Measurements from ENCODE around the gene TARS2. TPM values are rescaled to one million over a fixed set of nuclear protein-coding genes. Genes with fewer than 3 reads are reported as not detected.

TARS2 gene
- total and polyA plus RNA-seq, 2 of the 4 experiments (the other 2 are of a cell fraction), result 10.9 to 21.8 TPM

DNA sequence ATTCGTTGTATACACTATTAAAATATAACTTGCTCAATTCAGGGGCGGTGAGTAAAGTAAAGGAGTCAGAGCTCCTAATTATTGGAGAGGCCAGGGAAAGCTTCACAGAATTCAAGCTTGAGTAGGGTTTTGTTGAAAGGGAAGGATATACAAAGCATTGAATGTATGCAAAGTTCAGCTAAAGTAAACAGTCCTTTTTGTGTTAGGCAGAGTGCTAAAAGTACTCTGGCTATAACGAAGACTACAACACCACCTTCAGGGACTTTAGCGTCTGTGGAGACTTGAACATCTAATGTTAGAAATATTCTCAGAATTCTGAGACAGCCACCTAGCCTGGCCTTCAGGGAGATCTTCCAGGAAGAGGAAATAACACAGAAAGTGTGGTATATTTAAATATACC, 29.4 kb downstream of the TARS2 start:
- Histone ChIP-seq H3K4me1 (ENCODE audit: control insufficient read depth, insufficient read depth, low read length) (peaks cover 6% of the 10 kb centered on the region), H2BK120ac (ENCODE audit: low read depth, low read length) (no peak overlapping the region), H3K23ac (ENCODE audit: low read depth, low read length) (peak overlapping the region; percentile 80), H2BK5ac (ENCODE audit: low read depth, low read length, poor library complexity, severe bottlenecking) (no peak overlapping the region), H3K27me3 (ENCODE audit: control insufficient read depth, insufficient read depth, low read length) (no peaks in the 10 kb centered on the region), H4K8ac (ENCODE audit: low read depth in 2 of 2, low read length in 2 of 2) (peak overlapping the region; percentile 48 to 72; a peak in 2 of 4 replicates), H3K4me2 (ENCODE audit: low read depth, low read length) (peak overlapping the region; percentile 86), H2BK15ac (ENCODE audit: low read depth, low read length) (no peak overlapping the region), H3K56ac (ENCODE audit: extremely low read depth, insufficient read depth, low read length) (peak overlapping the region; percentile 8; the same call in 1 of the 2 replicates), H2AFZ (replicated peaks; ENCODE audit: low read length, poor library complexity) (peak overlapping the region; percentile 81), H4K91ac (ENCODE audit: insufficient read depth, low read depth, low read length) (no peak overlapping the region), H3K36me3 (ENCODE audit: control insufficient read depth, insufficient read depth, low read length) (peaks cover 14% of the 10 kb centered on the region; the same call in 1 of the 2 replicates), H4K20me1 (ENCODE audit: insufficient read depth, low read length) (no peaks in the 10 kb centered on the region), H2BK20ac (ENCODE audit: low read depth, low read length) (no peak overlapping the region), H2AK9ac (replicated peaks; ENCODE audit: low read depth, low read length, poor library complexity) (no peak overlapping the region), H3K18ac (ENCODE audit: low read depth, low read length) (no peak overlapping the region), H3K79me1 (ENCODE audit: low read depth in 1 of 2, low read length in 2 of 2) (peaks cover 0 to 30% of the 10 kb centered on the region in 2 experiments; a peak in 3 of 4 replicates), H3K9me1 (ENCODE audit: insufficient read depth, low read length) (peaks cover 17% of the 10 kb centered on the region), H3K4ac (ENCODE audit: low read depth, low read length) (no peak overlapping the region), H3K4me3 (ENCODE audit: insufficient read depth, low read depth, low read length) (peak overlapping the region; percentile 22; the same call in 1 of the 2 replicates), H2AK5ac (ENCODE audit: low read depth, low read length) (no peak overlapping the region), H3K9ac (ENCODE audit: low read depth, low read length) (no peak overlapping the region), H4K5ac (ENCODE audit: low read depth, low read length) (no peak overlapping the region), H3K27ac (ENCODE audit: insufficient read depth, low read length) (no peak overlapping the region), H3K14ac (replicated peaks; ENCODE audit: low read depth, low read length) (no peak overlapping the region), H3K9me3 (ENCODE audit: control insufficient read depth, insufficient read depth, low read length) (no peaks in the 10 kb centered on the region)
- ATAC-seq (ENCODE audit: low read depth), result no peak
- CTCF ChIA-PET, result interaction anchor here (0.6 to 3.0 kb wide), 4 partner anchors 12 to 352 kb away, joined by 3 to 13 read pairs (median 8); no protein-coding TSS in a partner anchor
- no TSS peak for BruUV-seq (replicated peaks)
- WGBS, 2 experiments (ENCODE audit: extremely low coverage in 2 of 2, insufficient read length in 1 of 2), result no CpG with 5 or more reads among the region's 4 CpGs
- in situ Hi-C loops (cut with MboI; ENCODE audit: low sequenced_read_pairs) (no loop called here), dilution Hi-C loops (cut with HindIII; ENCODE audit: low sequenced_read_pairs, unreplicated experiment) (no loop called here), intact Hi-C loops (cut with micrococcal nuclease) (loop anchor here (5.0 kb wide), 1 partner anchor 194 kb away; the partner anchor contains the start of gene PRPF3)
- POLR2A ChIA-PET (ENCODE audit: unreplicated experiment), result interaction anchor here (1.7 kb wide), 1 partner anchor 261 kb away, joined by 5 read pairs; no protein-coding TSS in a partner anchor
- no peak for DNase-seq
- TF ChIP-seq RFX5 (IDR thresholded peaks at IDR 0.05; ENCODE audit: low read depth, low read length) (no peak), MAFK (IDR thresholded peaks at IDR 0.05; ENCODE audit: low read depth, low read length) (no peak), SMC3 (IDR thresholded peaks at IDR 0.05; ENCODE audit: low read depth, low read length) (no peak), RAD21 (IDR thresholded peaks at IDR 0.05; ENCODE audit: low read length) (no peak), BHLHE40 (IDR thresholded peaks at IDR 0.05; ENCODE audit: low read depth, low read length) (no peak), FOS (IDR thresholded peaks at IDR 0.05; ENCODE audit: low read depth, low read length) (no peak), POLR2A (IDR thresholded peaks at IDR 0.05; ENCODE audit: low read depth, low read length) (no peak), RCOR1 (IDR thresholded peaks at IDR 0.05; ENCODE audit: insufficient replicate concordance, low read length) (no peak), MXI1 (IDR thresholded peaks at IDR 0.05; ENCODE audit: borderline replicate concordance, low read depth, low read length) (no peak), CHD1 (IDR thresholded peaks at IDR 0.05; ENCODE audit: low read depth, low read length) (no peak), MAZ (IDR thresholded peaks at IDR 0.05; ENCODE audit: borderline replicate concordance, low read depth, low read length) (no peak)
- TF ChIP-seq, protein P1, sequence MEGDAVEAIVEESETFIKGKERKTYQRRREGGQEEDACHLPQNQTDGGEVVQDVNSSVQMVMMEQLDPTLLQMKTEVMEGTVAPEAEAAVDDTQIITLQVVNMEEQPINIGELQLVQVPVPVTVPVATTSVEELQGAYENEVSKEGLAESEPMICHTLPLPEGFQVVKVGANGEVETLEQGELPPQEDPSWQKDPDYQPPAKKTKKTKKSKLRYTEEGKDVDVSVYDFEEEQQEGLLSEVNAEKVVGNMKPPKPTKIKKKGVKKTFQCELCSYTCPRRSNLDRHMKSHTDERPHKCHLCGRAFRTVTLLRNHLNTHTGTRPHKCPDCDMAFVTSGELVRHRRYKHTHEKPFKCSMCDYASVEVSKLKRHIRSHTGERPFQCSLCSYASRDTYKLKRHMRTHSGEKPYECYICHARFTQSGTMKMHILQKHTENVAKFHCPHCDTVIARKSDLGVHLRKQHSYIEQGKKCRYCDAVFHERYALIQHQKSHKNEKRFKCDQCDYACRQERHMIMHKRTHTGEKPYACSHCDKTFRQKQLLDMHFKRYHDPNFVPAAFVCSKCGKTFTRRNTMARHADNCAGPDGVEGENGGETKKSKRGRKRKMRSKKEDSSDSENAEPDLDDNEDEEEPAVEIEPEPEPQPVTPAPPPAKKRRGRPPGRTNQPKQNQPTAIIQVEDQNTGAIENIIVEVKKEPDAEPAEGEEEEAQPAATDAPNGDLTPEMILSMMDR (conservative IDR thresholded peaks at IDR 0.05; ENCODE audit: low read depth, low read length), result no peak
- TF ChIP-seq, protein P2, sequence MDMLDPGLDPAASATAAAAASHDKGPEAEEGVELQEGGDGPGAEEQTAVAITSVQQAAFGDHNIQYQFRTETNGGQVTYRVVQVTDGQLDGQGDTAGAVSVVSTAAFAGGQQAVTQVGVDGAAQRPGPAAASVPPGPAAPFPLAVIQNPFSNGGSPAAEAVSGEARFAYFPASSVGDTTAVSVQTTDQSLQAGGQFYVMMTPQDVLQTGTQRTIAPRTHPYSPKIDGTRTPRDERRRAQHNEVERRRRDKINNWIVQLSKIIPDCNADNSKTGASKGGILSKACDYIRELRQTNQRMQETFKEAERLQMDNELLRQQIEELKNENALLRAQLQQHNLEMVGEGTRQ (IDR thresholded peaks at IDR 0.05; ENCODE audit: low read depth, low read length), result no peak
- TF ChIP-seq, protein P3, sequence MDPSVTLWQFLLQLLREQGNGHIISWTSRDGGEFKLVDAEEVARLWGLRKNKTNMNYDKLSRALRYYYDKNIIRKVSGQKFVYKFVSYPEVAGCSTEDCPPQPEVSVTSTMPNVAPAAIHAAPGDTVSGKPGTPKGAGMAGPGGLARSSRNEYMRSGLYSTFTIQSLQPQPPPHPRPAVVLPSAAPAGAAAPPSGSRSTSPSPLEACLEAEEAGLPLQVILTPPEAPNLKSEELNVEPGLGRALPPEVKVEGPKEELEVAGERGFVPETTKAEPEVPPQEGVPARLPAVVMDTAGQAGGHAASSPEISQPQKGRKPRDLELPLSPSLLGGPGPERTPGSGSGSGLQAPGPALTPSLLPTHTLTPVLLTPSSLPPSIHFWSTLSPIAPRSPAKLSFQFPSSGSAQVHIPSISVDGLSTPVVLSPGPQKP (IDR thresholded peaks at IDR 0.05; ENCODE audit: borderline replicate concordance, low read depth, low read length), result no peak

All from IMR-90 (cell line).